ENCODE results near the gene NAV2. TPM values are rescaled to one million over a fixed set of nuclear protein-coding genes. Genes with fewer than 3 reads are reported as not detected.

Gene NAV2
- total RNA-seq, 1 experiment from 2014 or later, result 63.5 TPM

- Histone ChIP-seq H3K4me1 (no peaks in the 10 kb centered on the region), H3K4me3 (ENCODE audit: low read depth, low read length) (no peak overlapping the region), H3K9me3 (no peaks in the 10 kb centered on the region), H3K36me3 (ENCODE audit: control insufficient read depth, insufficient read depth, low read length) (no peaks in the 10 kb centered on the region), H3K27me3 (replicated peaks; ENCODE audit: control insufficient read depth, insufficient read depth, low read length) (no peaks in the 10 kb centered on the region)
- intact Hi-C loops (cut with micrococcal nuclease; ENCODE audit: unreplicated experiment), result no loop called here
- H3K36me3 Mint-ChIP-seq (ENCODE audit: insufficient read depth, unreplicated experiment), result no peaks in the 10 kb centered on the region
- POLR2A ChIA-PET, result no interaction called here
- H3K4me1 Mint-ChIP-seq (ENCODE audit: low read depth, unreplicated experiment), result no peaks in the 10 kb centered on the region
- H3K27ac Mint-ChIP-seq (ENCODE audit: unreplicated experiment), result no peak overlapping the region
- CTCF ChIA-PET, result no interaction called here
- no peak for DNase-seq
- no peak overlapping the region for H3K4me3 Mint-ChIP-seq (ENCODE audit: unreplicated experiment)
- H3K9me3 Mint-ChIP-seq (ENCODE audit: unreplicated experiment), result no peaks in the 10 kb centered on the region
- H3K27me3 Mint-ChIP-seq (ENCODE audit: insufficient read depth, unreplicated experiment), result no peaks in the 10 kb centered on the region
- TF ChIP-seq CTCF (IDR thresholded peaks at IDR 0.05; ENCODE audit: insufficient read depth in 1 of 2, low read depth in 1 of 2, low read length in 1 of 2, severe bottlenecking in 1 of 2, unreplicated experiment in 1 of 2), result no peak
- no TSS peak for BruUV-seq (replicated peaks)
These were observed 165.9 kb downstream of the NAV2 start for GRCh38 chr11:19878520-19878919.

GRCh38 chr11:19879307-19880087, 166.9 kb downstream of the NAV2 start:
- Mint-ChIP-seq H3K4me3 (ENCODE audit: unreplicated experiment) (no peak overlapping the region), H3K9me3 (ENCODE audit: unreplicated experiment) (no peaks in the 10 kb centered on the region), H3K27ac (ENCODE audit: unreplicated experiment) (no peak overlapping the region), H3K27me3 (ENCODE audit: insufficient read depth, unreplicated experiment) (no peaks in the 10 kb centered on the region), H3K36me3 (ENCODE audit: insufficient read depth, unreplicated experiment) (no peaks in the 10 kb centered on the region), H3K4me1 (ENCODE audit: low read depth, unreplicated experiment) (no peaks in the 10 kb centered on the region)
- POLR2A ChIA-PET, result no interaction called here
- Histone ChIP-seq H3K4me3 (ENCODE audit: low read depth, low read length) (no peak overlapping the region), H3K27me3 (replicated peaks; ENCODE audit: control insufficient read depth, insufficient read depth, low read length) (no peaks in the 10 kb centered on the region), H3K9me3 (no peaks in the 10 kb centered on the region), H3K36me3 (ENCODE audit: control insufficient read depth, insufficient read depth, low read length) (no peaks in the 10 kb centered on the region), H3K4me1 (no peaks in the 10 kb centered on the region)
- BruUV-seq (replicated peaks), result no TSS peak
- CTCF ChIA-PET, result no interaction called here
- DNase-seq, result no peak
- TF ChIP-seq CTCF (IDR thresholded peaks at IDR 0.05; ENCODE audit: insufficient read depth in 1 of 2, low read depth in 1 of 2, low read length in 1 of 2, severe bottlenecking in 1 of 2, unreplicated experiment in 1 of 2), result no peak
- intact Hi-C loops (cut with micrococcal nuclease; ENCODE audit: unreplicated experiment), result no loop called here

GRCh38 chr11:19880088-19880345, 167.4 kb downstream of the NAV2 start:
- ChIA-PET CTCF (no interaction called here), POLR2A (no interaction called here)
- no peaks in the 10 kb centered on the region for H3K27me3 Mint-ChIP-seq (ENCODE audit: insufficient read depth, unreplicated experiment)
- H3K36me3 ChIP-seq (ENCODE audit: control insufficient read depth, insufficient read depth, low read length), result no peaks in the 10 kb centered on the region
- intact Hi-C loops (cut with micrococcal nuclease; ENCODE audit: unreplicated experiment), result no loop called here
- H3K27ac Mint-ChIP-seq (ENCODE audit: unreplicated experiment), result no peak overlapping the region
- H3K4me3 Mint-ChIP-seq (ENCODE audit: unreplicated experiment), result no peak overlapping the region
- no peak for DNase-seq
- no TSS peak for BruUV-seq (replicated peaks)
- H3K36me3 Mint-ChIP-seq (ENCODE audit: insufficient read depth, unreplicated experiment), result no peaks in the 10 kb centered on the region
- H3K4me3 ChIP-seq (ENCODE audit: low read depth, low read length), result no peak overlapping the region
- TF ChIP-seq CTCF (IDR thresholded peaks at IDR 0.05; ENCODE audit: insufficient read depth in 1 of 2, low read depth in 1 of 2, low read length in 1 of 2, severe bottlenecking in 1 of 2, unreplicated experiment in 1 of 2), result no peak
- H3K4me1 Mint-ChIP-seq (ENCODE audit: low read depth, unreplicated experiment), result no peaks in the 10 kb centered on the region
- H3K4me1 ChIP-seq, result no peaks in the 10 kb centered on the region
- no peaks in the 10 kb centered on the region for H3K9me3 ChIP-seq
- H3K9me3 Mint-ChIP-seq (ENCODE audit: unreplicated experiment), result no peaks in the 10 kb centered on the region
- H3K27me3 ChIP-seq (replicated peaks; ENCODE audit: control insufficient read depth, insufficient read depth, low read length), result no peaks in the 10 kb centered on the region
